22Rv1 (cell line): ENCODE data around the gene EDEM1.

ENCODE experiments used
- ZFX ChIP-seq: fragments of 450-650 bp; IDR thresholded peaks from 2 replicates; pipeline ENCODE4 v1.6.1; 2017; ENCODE audit warnings: antibody characterized with exemption, borderline replicate concordance
- TF ChIP-seq, protein P1 (sequence below): fragments of 450-650 bp; IDR thresholded peaks from 2 replicates; pipeline ENCODE4 v1.5.1; 2017; ENCODE audit warnings: mild to moderate bottlenecking

DNA sequence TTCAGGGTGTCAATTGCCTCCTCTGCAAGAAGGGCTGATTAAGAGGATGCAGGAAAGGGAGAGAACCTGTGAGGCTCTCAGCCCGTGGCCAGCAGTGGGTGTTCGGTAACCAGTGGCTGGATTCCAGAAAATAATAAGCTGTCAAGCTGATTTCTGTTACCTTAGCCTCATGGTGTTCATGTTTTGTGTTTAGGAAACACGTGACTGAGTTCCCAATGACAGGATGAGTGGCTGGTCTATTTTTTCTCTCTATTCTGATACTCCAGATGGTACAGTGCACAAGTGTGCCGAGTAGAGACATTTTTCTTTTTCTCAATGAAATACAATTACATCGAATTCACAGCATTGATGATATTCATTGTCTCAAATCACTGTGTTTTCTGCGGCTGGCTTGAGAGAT lies 43.6 kb downstream of the EDEM1 start:
- TF ChIP-seq ZFX: no peak
- TF ChIP-seq, protein P1, sequence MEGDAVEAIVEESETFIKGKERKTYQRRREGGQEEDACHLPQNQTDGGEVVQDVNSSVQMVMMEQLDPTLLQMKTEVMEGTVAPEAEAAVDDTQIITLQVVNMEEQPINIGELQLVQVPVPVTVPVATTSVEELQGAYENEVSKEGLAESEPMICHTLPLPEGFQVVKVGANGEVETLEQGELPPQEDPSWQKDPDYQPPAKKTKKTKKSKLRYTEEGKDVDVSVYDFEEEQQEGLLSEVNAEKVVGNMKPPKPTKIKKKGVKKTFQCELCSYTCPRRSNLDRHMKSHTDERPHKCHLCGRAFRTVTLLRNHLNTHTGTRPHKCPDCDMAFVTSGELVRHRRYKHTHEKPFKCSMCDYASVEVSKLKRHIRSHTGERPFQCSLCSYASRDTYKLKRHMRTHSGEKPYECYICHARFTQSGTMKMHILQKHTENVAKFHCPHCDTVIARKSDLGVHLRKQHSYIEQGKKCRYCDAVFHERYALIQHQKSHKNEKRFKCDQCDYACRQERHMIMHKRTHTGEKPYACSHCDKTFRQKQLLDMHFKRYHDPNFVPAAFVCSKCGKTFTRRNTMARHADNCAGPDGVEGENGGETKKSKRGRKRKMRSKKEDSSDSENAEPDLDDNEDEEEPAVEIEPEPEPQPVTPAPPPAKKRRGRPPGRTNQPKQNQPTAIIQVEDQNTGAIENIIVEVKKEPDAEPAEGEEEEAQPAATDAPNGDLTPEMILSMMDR: no peak
